Breast epithelium (tissue), 3 donors: ENCODE results near the gene UGT1A1.

Source experiments
- POLR2A ChIP-seq: fragments of 450-650 bp; IDR thresholded peaks from one replicate; pipeline ENCODE4 v1.6.1; 2016; ENCODE audit warnings: antibody characterized with exemption, mild to moderate bottlenecking, moderate library complexity
- POLR2AphosphoS5 ChIP-seq, 3 donors: sonication (generic); formaldehyde crosslinking; IDR thresholded peaks; one replicate each; pipeline ENCODE4 v1.6.1; 2017; ENCODE audit warnings: antibody characterized with exemption in 3 of 3
- TF ChIP-seq, protein P1 (sequence below), 3 donors: fragments of 450-650 bp; IDR thresholded peaks; one replicate each; pipeline ENCODE4 v1.5.1; 2016 to 2017; ENCODE audit warnings: antibody characterized with exemption in 3 of 3, mild to moderate bottlenecking in 3 of 3, moderate library complexity in 3 of 3

- TF ChIP-seq, protein P1, sequence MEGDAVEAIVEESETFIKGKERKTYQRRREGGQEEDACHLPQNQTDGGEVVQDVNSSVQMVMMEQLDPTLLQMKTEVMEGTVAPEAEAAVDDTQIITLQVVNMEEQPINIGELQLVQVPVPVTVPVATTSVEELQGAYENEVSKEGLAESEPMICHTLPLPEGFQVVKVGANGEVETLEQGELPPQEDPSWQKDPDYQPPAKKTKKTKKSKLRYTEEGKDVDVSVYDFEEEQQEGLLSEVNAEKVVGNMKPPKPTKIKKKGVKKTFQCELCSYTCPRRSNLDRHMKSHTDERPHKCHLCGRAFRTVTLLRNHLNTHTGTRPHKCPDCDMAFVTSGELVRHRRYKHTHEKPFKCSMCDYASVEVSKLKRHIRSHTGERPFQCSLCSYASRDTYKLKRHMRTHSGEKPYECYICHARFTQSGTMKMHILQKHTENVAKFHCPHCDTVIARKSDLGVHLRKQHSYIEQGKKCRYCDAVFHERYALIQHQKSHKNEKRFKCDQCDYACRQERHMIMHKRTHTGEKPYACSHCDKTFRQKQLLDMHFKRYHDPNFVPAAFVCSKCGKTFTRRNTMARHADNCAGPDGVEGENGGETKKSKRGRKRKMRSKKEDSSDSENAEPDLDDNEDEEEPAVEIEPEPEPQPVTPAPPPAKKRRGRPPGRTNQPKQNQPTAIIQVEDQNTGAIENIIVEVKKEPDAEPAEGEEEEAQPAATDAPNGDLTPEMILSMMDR (IDR thresholded peaks at IDR 0.05): no peak
- TF ChIP-seq POLR2A (no peak), POLR2AphosphoS5 (IDR thresholded peaks at IDR 0.05) (no peak)
Measured at GRCh38 chr2:233810385-233810784, 50.3 kb downstream of the UGT1A1 start.
